ENCODE results near the gene ACSS3.

Gene ACSS3

GRCh38 chr12:81164827-81165226 lies 86.9 kb downstream of the ACSS3 start:
- no peak for TF ChIP-seq CTCF (conservative IDR thresholded peaks at IDR 0.05; ENCODE audit: low read length)
- no peak overlapping the region for H3K4me3 ChIP-seq (ENCODE audit: low read length)

GRCh38 chr12:81166790-81167189 lies 88.9 kb downstream of the ACSS3 start:
- no peak for DNase-seq (ENCODE audit: low read depth)
- no peak overlapping the region for H3K4me3 ChIP-seq (ENCODE audit: low read length)
- no peak for TF ChIP-seq CTCF (conservative IDR thresholded peaks at IDR 0.05; ENCODE audit: low read length)

More at GRCh38 chr12:81164827-81165226, 86.9 kb downstream of the ACSS3 start:
- no peak for DNase-seq (ENCODE audit: low read depth)

GRCh38 chr12:81167694-81168093 lies 89.8 kb downstream of the ACSS3 start:
- peak; percentile 36 for DNase-seq (ENCODE audit: low read depth)
- no peak overlapping the region for H3K4me3 ChIP-seq (ENCODE audit: low read length)
- TF ChIP-seq CTCF (conservative IDR thresholded peaks at IDR 0.05; ENCODE audit: low read length) = no peak

GRCh38 chr12:81168445-81168844 lies 90.6 kb downstream of the ACSS3 start:
- no peak for TF ChIP-seq CTCF (conservative IDR thresholded peaks at IDR 0.05; ENCODE audit: low read length)
- DNase-seq (ENCODE audit: low read depth) = no peak
- H3K4me3 ChIP-seq (ENCODE audit: low read length) = no peak overlapping the region

GRCh38 chr12:81170072-81170471 lies 92.2 kb downstream of the ACSS3 start:
- H3K4me3 ChIP-seq (ENCODE audit: low read length) = no peak overlapping the region
- peak; percentile 16 for DNase-seq (ENCODE audit: low read depth)
- TF ChIP-seq CTCF (conservative IDR thresholded peaks at IDR 0.05; ENCODE audit: low read length) = no peak

GRCh38 chr12:81172851-81173250 lies 95.0 kb downstream of the ACSS3 start:
- TF ChIP-seq CTCF (conservative IDR thresholded peaks at IDR 0.05; ENCODE audit: low read length) = no peak
- no peak overlapping the region for H3K4me3 ChIP-seq (ENCODE audit: low read length)
- DNase-seq (ENCODE audit: low read depth) = no peak

- DNase-seq (ENCODE audit: low read depth) = no peak
- TF ChIP-seq CTCF (conservative IDR thresholded peaks at IDR 0.05; ENCODE audit: low read length) = no peak
- no peak overlapping the region for H3K4me3 ChIP-seq (ENCODE audit: low read length)
These were observed 96.8 kb downstream of the ACSS3 start for GRCh38 chr12:81174664-81175063.

All from AG10803 (cell line).